Transverse colon (tissue), 4 donors: ENCODE results near the gene ACAP2. TPM values are rescaled to one million over a fixed set of nuclear protein-coding genes. Genes with fewer than 3 reads are reported as not detected.

Source experiments
- DNase-seq: peaks from one replicate; pipeline ENCODE4 v3.0.0-alpha.2; 2019
- H3K27ac ChIP-seq, 4 donors: fragments of 200-600 bp; sonication (generic); 2 replicates each; pipeline ENCODE4 v1.5.1; 2016 to 2018; ENCODE audit warnings: inconsistent platforms in 4 of 4
- H3K27me3 ChIP-seq: fragments of 200-600 bp; sonication (generic); 2 replicates; pipeline ENCODE4 v1.5.1; 2017; ENCODE audit warnings: inconsistent platforms
- H3K36me3 ChIP-seq, 4 donors: fragments of 200-600 bp; sonication (generic); 2 replicates each; pipeline ENCODE4 v1.5.1; 2017 to 2019; ENCODE audit warnings: inconsistent platforms in 4 of 4
- H3K4me1 ChIP-seq, 4 donors: fragments of 200-600 bp; sonication (generic); 2 replicates each; pipeline ENCODE4 v1.5.1; 2017 to 2020; ENCODE audit warnings: inconsistent platforms in 4 of 4
- H3K4me3 ChIP-seq, 4 donors: fragments of 200-600 bp; sonication (generic); 1 replicate in 1 of 4; 2 replicates in 3 of 4; pipeline versions ENCODE4 v1.5.1 to v1.6.1; 2017 to 2019; ENCODE audit warnings: inconsistent platforms in 4 of 4
- H3K9me3 ChIP-seq, 2 donors: fragments of 200-600 bp; sonication (generic); 2 replicates each; pipeline ENCODE4 v1.5.1; 2017 to 2019; ENCODE audit warnings: inconsistent platforms in 2 of 2
- CTCF ChIP-seq, 5 experiments: fragments of 200-600 bp in 3 of 5; fragments of 450-650 bp in 2 of 5; sonication (generic) in 3 of 5; IDR thresholded peaks; 1 replicate in 2 of 5; 2 replicates in 3 of 5; pipeline ENCODE4 v1.5.1; 2016 to 2017; ENCODE audit warnings: antibody characterized with exemption in 5 of 5, inconsistent platforms in 3 of 5, mild to moderate bottlenecking in 2 of 5, moderate library complexity in 1 of 5
- EP300 ChIP-seq: sonication (generic); formaldehyde crosslinking; IDR thresholded peaks from one replicate; pipeline ENCODE4 v1.6.1; 2017; ENCODE audit warnings: antibody characterized with exemption, low read depth
- POLR2A ChIP-seq: fragments of 450-650 bp; IDR thresholded peaks from one replicate; pipeline ENCODE4 v1.6.1; 2016; ENCODE audit warnings: antibody characterized with exemption, mild to moderate bottlenecking, moderate library complexity
- POLR2AphosphoS5 ChIP-seq, 3 donors: sonication (generic); formaldehyde crosslinking; IDR thresholded peaks; one replicate each; pipeline ENCODE4 v1.6.1; 2016; ENCODE audit warnings: antibody characterized with exemption in 3 of 3
- WGBS, 2 donors: methylation state at CpG; one replicate each; pipeline ENCODE4 v1.1.5; 2018; ENCODE audit warnings: low coverage in 1 of 2; 5-methylcytosine and 5-hydroxymethylcytosine counted together
- in situ Hi-C, 4 donors: fragments of 200-750 bp; cut with MboI; loops; one replicate each; pipeline versions ENCODE4 v1.15.0 to v1.15.1; 2017; ENCODE audit warnings: low sequenced_read_pairs in 3 of 4, low pct_ligation_motif_present in 1 of 4, low pct_unique_long_range_greater_than_20kb in 1 of 4
- intact Hi-C: fragments of 100-400 bp; cut with DNase I; formaldehyde crosslinking; loops from one replicate; pipeline ENCODE4 v1.15.1; 2023; ENCODE audit warnings: low total_unique reads
- total RNA-seq, 4 donors: library from RNA; depleted of rRNA; stranded (reverse); fragments of >200 nt; gene quantifications; one replicate each; pipeline ENCODE4 v1.1.0, GENCODE V29; 2016

The ACAP2 gene
- total RNA-seq, 4 donors from 2014 or later = 17.3 to 97.5 (median 64.6) TPM

- no peaks in the 10 kb centered on the region for H3K9me3 ChIP-seq
- WGBS, 2 donors = 77 to 80% methylated on average over 1 to 6 of the region's 6 CpGs
- H3K27me3 ChIP-seq = no peaks in the 10 kb centered on the region
- in situ Hi-C loops (no loop called here), intact Hi-C loops (no loop called here)
- H3K36me3 ChIP-seq = no peaks in the 10 kb centered on the region
- no peak overlapping the region for H3K27ac ChIP-seq
- peaks cover 7 to 21% (median 8%) of the 10 kb centered on the region in 4 donors for H3K4me1 ChIP-seq
- no peak overlapping the region for H3K4me3 ChIP-seq
- DNase-seq = peak; percentile 42
- no peak for TF ChIP-seq POLR2AphosphoS5 (IDR thresholded peaks at IDR 0.05)
- no peak for TF ChIP-seq CTCF (IDR thresholded peaks at IDR 0.05)
Measured at GRCh38 chr3:195447201-195447600, 4.4 kb upstream of the ACAP2 start.

- intact Hi-C loops = no loop called here
- Histone ChIP-seq H3K27ac (no peak overlapping the region), H3K4me1 (peaks cover 7 to 24% (median 11%) of the 10 kb centered on the region in 4 donors), H3K36me3 (no peaks in the 10 kb centered on the region), H3K4me3 (no peak overlapping the region), H3K27me3 (no peaks in the 10 kb centered on the region), H3K9me3 (no peaks in the 10 kb centered on the region)
- no peak for TF ChIP-seq CTCF (IDR thresholded peaks at IDR 0.05)
- TF ChIP-seq EP300 = no peak
- no peak for TF ChIP-seq POLR2AphosphoS5 (IDR thresholded peaks at IDR 0.05)
- no peak for TF ChIP-seq POLR2A
- in situ Hi-C loops = no loop called here
- DNase-seq = no peak
- WGBS, 2 donors = 30 to 78% methylated on average over 2 to 3 of the region's 3 CpGs
Measured at GRCh38 chr3:195446359-195446758, 3.5 kb upstream of the ACAP2 start.

- Histone ChIP-seq H3K27ac (no peak overlapping the region), H3K9me3 (no peaks in the 10 kb centered on the region), H3K36me3 (no peaks in the 10 kb centered on the region), H3K27me3 (no peaks in the 10 kb centered on the region), H3K4me1 (peaks cover 7 to 29% (median 15%) of the 10 kb centered on the region in 4 donors), H3K4me3 (no peak overlapping the region)
- WGBS, 2 donors = 83 to 88% methylated on average over 2 of the region's 2 CpGs
- in situ Hi-C loops = no loop called here
- DNase-seq = no peak
- intact Hi-C loops = no loop called here
- TF ChIP-seq POLR2AphosphoS5 (IDR thresholded peaks at IDR 0.05) = no peak
- no peak for TF ChIP-seq EP300
- no peak for TF ChIP-seq CTCF (IDR thresholded peaks at IDR 0.05)
- no peak for TF ChIP-seq POLR2A
Measured at GRCh38 chr3:195445885-195446284, 3.1 kb upstream of the ACAP2 start.

- intact Hi-C loops (loop anchor here (5.0 kb wide), 1 partner anchor 99 kb away; the partner anchor contains the start of gene PPP1R2), in situ Hi-C loops (no loop called here)
- Histone ChIP-seq H3K9me3 (no peaks in the 10 kb centered on the region), H3K27me3 (no peaks in the 10 kb centered on the region), H3K27ac (peak overlapping the region; percentile 79 to 99 (median 84)), H3K4me3 (peak overlapping the region in 3 of 4 donors; percentile 13 to 97 (median 37)), H3K36me3 (no peaks in the 10 kb centered on the region), H3K4me1 (peaks cover 7 to 45% (median 23%) of the 10 kb centered on the region in 4 donors)
- WGBS, 2 donors = 13 to 21% methylated on average over 4 to 6 of the region's 6 CpGs
- no peak for DNase-seq
- TF ChIP-seq CTCF (IDR thresholded peaks at IDR 0.05) (no peak), POLR2A (no peak), POLR2AphosphoS5 (IDR thresholded peaks at IDR 0.05) (no peak), EP300 (no peak)
Measured at GRCh38 chr3:195443391-195443989, 670 bp upstream of the ACAP2 start.
